ENCODE results near the gene SESN2.

SESN2 gene

DNA sequence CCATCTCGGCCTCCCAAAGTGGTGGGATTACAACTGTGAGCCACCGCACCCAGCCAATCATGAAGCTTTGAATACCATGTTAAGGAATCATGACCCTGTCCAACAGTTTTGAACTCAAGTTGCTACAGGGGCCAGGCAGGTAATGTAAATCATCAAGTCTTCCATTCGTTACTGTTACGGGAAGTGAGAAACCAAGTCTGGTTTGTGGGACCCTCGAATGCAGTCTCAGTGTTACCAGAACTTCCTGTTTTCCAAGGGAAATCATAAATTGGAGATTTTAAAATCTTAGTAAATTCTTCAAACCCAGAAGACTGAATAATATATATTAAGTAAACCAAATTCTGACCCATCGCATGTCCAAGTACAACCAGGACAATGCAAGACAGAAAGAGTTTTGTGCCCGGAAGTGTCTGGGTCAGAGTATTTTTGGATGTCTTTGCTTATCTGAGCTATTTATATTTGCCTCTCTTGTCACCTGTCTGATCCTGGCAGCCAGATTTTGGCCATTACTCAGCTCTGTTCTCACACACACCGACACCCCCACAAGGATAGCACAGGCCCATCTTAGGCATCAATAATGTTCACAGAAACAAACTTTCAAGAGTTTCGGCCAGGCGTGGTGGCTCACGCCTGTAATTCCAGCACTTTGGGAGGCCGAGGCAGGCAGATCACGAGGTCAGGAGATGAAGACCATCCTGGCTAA, 14.6 kb upstream of the SESN2 start:
- no peaks in the 10 kb centered on the region for H3K9me3 Mint-ChIP-seq
- peaks cover 36 to 48% of the 10 kb centered on the region in 2 donors for H3K4me1 Mint-ChIP-seq

DNA sequence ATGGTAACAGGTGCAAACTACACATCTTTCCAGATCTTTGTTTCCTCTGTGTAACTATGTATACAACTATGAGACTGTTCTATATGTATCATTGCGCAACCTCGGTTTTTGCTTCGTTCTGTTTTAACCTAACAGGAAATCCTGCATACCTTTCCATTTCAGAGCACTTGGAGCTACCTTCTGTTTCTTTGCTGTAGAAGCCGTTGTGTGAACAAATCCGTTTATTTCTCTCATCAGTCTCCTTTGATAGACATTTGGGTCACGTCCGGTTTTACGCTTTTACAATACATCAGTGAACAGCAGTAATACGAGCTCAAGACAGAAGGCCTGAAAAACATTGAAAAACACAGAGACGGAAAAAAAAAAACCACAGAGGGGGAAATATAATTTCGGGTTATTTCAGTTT, 12.9 kb upstream of the SESN2 start:
- Mint-ChIP-seq H3K4me3 (peak overlapping the region; percentile 96 to 97), H3K27me3 (no peaks in the 10 kb centered on the region), H3K4me1 (peaks cover 36 to 48% of the 10 kb centered on the region in 2 donors), H3K36me3 (no peaks in the 10 kb centered on the region), H3K27ac (peak overlapping the region; percentile 99), H3K9me3 (no peaks in the 10 kb centered on the region)
- peak in 1 of 2 donors; percentile 7 for ATAC-seq (replicated peaks)
- DNase-seq: peak; percentile 8

More for the DNA sequence above, 14.6 kb upstream of the SESN2 start:
- Mint-ChIP-seq H3K27ac (peak overlapping the region; percentile 80), H3K4me3 (peak overlapping the region; percentile 44 to 64), H3K36me3 (no peaks in the 10 kb centered on the region), H3K27me3 (no peaks in the 10 kb centered on the region)
- DNase-seq: no peak
- ATAC-seq (replicated peaks): no peak

DNA sequence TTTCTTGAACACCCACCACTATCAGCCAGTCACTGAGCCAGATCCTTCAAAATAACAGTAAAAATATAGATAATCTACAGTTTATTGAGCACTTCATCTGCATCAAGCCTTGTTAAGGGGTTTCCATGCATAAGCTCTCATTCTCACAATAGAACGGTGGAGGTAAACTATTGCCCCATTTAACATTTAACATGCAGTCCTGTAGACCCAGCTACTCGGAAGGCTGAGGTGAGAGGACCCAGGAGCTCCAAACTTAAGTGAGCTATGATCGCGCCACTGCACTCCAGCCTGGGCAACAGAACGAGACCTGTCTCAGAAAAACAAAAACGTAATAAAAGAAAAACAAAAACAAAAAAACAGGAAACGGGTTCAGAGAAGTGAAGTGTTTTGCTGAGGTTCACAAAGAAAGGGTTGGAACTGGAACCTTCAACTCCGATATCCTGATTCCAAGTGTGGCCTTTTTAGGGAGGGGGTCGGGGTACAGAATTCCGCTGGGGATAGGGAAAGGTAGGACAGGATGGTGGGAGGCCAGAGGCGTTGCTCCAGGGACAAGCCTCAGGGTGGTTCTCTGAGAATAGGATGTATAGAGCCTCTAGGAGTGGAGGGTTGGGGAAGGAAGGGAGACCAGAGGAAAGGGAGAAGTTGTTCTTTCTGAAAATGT, 11.6 kb upstream of the SESN2 start:
- Mint-ChIP-seq H3K36me3 (no peaks in the 10 kb centered on the region), H3K27ac (peak overlapping the region; percentile 99), H3K27me3 (no peaks in the 10 kb centered on the region), H3K9me3 (no peaks in the 10 kb centered on the region), H3K4me3 (peak overlapping the region; percentile 96 to 97), H3K4me1 (peaks cover 35 to 48% of the 10 kb centered on the region in 2 donors)
- ATAC-seq (replicated peaks) (no peak), DNase-seq (no peak)

DNA sequence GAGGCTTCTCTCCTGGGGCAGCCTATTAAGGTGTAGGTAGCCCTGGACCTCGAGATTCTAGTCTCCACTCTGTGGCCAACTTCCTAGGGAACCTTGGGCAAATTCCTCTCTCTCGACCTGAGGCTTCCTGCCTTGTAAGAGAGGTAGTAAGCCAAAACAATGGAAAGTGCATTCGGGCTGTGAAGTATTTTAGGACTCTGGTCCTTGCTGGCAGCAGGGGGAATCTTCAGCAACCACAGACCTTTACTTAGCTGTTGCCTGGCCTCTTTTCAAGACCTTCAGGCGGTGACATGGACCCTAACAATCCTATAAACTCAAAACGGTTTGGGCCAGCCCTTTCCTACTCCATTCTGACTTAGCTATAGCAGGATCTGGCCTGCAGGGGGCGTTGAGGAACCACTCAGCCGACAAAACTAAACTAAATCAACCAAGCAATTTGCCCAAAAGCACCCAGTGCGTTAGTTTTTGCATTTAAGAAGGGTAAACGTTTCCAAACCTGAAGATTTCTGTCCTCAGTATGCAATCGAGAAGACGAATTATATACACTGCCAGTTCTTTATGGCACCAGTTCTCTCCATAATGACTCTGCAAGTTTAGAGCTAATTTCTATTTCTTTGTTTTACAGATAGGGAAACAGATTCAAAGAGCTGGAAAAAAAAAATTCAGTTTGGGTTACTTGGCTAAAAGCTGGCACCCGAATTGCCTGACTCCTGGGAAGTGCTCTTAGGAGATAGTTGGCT, 10.9 kb upstream of the SESN2 start:
- H3K36me3 Mint-ChIP-seq: no peaks in the 10 kb centered on the region
- ATAC-seq (replicated peaks) (peak; percentile 21 to 27), DNase-seq (peak; percentile 61)
- peaks cover 32 to 47% of the 10 kb centered on the region in 2 donors for H3K4me1 Mint-ChIP-seq
- H3K27me3 Mint-ChIP-seq: no peaks in the 10 kb centered on the region
- H3K9me3 Mint-ChIP-seq: no peaks in the 10 kb centered on the region
- H3K4me3 Mint-ChIP-seq: peak overlapping the region; percentile 96 to 97
- H3K27ac Mint-ChIP-seq: peak overlapping the region; percentile 99

DNA sequence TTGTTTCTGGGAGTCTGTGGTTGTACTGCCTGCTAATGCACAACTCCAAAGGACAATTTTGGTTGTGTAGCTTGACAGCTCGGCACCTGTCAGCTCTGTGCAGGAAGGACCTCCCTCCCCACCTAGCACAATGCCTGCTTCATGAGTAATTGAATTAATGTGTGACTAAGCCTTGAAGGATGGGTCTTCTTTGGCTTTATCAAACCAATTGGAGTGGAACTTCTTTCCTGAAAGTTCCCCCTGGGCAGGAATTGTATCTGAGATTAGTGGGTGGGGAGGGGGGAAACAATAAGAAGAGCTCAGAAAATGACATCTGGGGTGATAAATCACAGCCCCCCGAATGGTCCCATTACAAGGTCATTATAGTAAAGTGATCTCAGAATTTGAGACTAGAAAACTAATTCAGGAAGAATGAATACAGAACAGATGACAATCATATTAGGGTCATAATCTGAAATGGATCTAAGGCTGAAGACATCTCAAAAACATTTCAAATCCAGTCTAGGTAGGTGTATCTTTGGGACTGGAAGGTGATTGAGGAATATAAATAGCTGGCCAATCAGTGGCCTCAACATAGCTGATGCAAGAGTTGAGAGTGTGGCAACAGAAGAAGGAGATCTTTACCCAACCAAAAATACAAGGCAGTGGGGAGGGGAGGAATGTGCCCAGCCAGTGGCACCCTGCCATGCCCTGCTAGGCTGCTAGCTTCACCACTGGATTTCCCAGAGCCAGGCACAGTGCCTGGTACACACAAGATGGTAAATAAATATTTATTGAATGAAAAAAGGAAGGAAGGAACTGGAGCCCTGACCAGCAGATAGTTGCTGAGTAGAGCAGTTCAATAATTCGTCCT, 10.1 kb upstream of the SESN2 start:
- peaks cover 27 to 39% of the 10 kb centered on the region in 2 donors for H3K4me1 Mint-ChIP-seq
- no peak for DNase-seq
- H3K36me3 Mint-ChIP-seq: no peaks in the 10 kb centered on the region
- no peak for ATAC-seq (replicated peaks)
- no peaks in the 10 kb centered on the region for H3K27me3 Mint-ChIP-seq
- H3K27ac Mint-ChIP-seq: no peak overlapping the region
- peak overlapping the region in 1 of 2 donors; percentile 96 for H3K4me3 Mint-ChIP-seq
- no peaks in the 10 kb centered on the region for H3K9me3 Mint-ChIP-seq

DNA sequence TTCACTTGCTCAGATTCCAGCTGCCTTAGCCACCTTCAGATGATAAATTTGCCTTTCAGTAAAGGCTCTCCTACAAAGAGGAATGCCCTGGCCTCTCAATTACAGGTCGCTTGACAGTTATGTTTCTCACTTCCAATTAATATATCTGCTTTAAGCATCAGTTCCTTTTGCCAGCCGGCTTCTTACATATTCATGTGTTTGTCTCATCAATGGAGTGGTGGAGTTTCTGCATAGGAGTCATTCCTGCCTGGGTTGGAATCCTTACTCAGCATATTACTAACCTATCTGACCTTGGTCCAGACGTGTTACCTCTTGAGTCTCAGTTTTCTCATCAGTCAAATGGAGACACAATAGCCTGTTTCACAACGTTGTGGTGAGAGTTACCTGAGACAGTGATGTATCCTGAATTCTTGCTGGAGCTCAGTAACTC, 9.4 kb upstream of the SESN2 start:
- no peaks in the 10 kb centered on the region for H3K9me3 Mint-ChIP-seq
- DNase-seq (no peak), ATAC-seq (replicated peaks) (no peak)
- no peak overlapping the region for H3K27ac Mint-ChIP-seq
- H3K4me1 Mint-ChIP-seq: peaks cover 26 to 33% of the 10 kb centered on the region in 2 donors
- H3K36me3 Mint-ChIP-seq: no peaks in the 10 kb centered on the region
- no peak overlapping the region for H3K4me3 Mint-ChIP-seq
- no peaks in the 10 kb centered on the region for H3K27me3 Mint-ChIP-seq

DNA sequence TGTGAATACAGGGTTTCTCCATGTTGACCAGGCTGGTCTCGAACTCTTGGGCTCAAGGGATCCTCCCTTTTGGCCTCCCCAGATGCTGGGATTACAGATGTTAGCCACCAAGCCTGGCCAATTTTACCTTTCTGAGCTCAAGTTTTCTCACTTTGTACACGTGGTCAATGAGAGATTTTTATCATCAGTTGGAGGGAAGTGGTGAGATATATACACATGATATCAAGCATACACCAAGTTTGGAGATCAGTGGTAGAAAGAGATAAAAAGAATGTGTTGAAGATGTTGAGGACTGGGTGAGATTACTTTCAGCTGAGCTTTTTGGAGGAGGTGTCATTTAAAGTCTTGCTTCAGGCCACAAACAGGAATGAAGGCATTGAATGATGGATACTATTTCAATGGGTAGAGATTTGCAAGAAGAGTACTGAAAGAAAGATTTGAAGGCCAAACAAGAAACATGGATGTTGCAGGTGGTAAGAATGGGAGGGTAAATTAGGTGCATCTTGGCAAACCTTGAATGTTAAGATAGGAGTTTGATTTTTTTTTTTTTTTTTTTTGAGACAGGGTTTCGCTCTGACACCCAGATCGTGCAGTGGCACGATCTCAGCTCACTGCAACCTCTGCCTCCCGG, 3.0 kb upstream of the SESN2 start:
- Mint-ChIP-seq H3K27ac (no peak overlapping the region), H3K4me3 (no peak overlapping the region), H3K9me3 (no peaks in the 10 kb centered on the region), H3K36me3 (no peaks in the 10 kb centered on the region), H3K4me1 (peaks cover 12 to 20% of the 10 kb centered on the region in 2 donors), H3K27me3 (peaks cover 0 to 5% of the 10 kb centered on the region in 2 donors)
- DNase-seq (no peak), ATAC-seq (replicated peaks) (no peak)

DNA sequence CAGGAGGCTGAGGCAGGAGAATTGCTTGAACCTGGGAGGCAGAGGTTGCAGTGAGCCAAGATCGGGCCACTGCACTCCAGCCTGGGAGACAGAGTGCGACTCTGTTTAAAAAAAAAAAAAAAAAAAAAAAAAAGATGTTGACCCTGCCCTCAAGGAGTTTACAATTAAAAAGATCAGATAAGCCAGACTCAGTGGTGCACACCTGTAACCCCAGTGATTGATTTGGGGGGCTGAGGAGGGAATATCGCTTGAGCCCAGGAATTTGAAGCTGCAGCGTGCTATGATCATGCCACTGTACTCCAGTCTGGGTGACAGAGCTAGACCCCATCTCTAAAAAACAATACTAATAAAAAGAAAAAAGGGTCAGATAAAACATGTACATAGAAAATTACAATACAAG, 1.6 kb upstream of the SESN2 start:
- Mint-ChIP-seq H3K36me3 (no peaks in the 10 kb centered on the region), H3K27ac (no peak overlapping the region), H3K9me3 (no peaks in the 10 kb centered on the region), H3K27me3 (peaks cover 0 to 5% of the 10 kb centered on the region in 2 donors), H3K4me1 (peaks cover 14 to 22% of the 10 kb centered on the region in 2 donors), H3K4me3 (no peak overlapping the region)
- ATAC-seq (replicated peaks): no peak
- DNase-seq: no peak

DNA sequence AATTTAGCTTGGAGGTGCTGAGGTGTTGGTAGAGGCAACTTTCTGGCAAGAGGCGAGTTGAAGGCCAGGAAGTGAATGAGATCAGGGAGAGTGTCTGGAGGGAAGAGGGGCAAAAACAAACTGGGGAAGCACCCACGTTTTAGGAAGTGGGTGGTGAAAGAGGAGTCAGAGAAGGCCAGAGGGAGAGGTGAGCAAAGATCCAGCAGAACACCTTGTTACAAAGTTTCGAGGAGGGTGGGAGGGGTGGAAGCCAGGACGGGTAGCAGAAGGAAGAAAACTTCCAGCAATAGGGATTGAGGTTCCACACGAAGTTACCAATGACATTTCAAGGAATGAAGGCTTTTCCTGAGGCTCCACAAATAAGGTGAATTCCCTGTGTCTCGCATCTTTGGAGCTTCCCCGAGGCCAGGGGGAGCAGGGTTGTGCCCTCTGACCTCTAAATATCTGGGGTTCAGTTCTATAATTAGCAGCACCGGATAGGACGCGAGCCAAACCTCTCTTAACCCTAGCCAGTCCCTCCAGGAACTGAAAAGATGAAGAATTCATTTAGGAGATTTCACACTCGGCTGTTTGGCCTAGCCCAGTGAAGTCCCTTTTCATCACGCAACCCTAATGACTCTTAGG, 578 bp upstream of the SESN2 start:
- peak overlapping the region; percentile 82 to 92 for H3K4me3 Mint-ChIP-seq
- peaks cover 0 to 5% of the 10 kb centered on the region in 2 donors for H3K27me3 Mint-ChIP-seq
- peaks cover 17 to 22% of the 10 kb centered on the region in 2 donors for H3K4me1 Mint-ChIP-seq
- DNase-seq: no peak
- no peaks in the 10 kb centered on the region for H3K36me3 Mint-ChIP-seq
- H3K9me3 Mint-ChIP-seq: no peaks in the 10 kb centered on the region
- no peak for ATAC-seq (replicated peaks)
- H3K27ac Mint-ChIP-seq: peak overlapping the region; percentile 32

DNA sequence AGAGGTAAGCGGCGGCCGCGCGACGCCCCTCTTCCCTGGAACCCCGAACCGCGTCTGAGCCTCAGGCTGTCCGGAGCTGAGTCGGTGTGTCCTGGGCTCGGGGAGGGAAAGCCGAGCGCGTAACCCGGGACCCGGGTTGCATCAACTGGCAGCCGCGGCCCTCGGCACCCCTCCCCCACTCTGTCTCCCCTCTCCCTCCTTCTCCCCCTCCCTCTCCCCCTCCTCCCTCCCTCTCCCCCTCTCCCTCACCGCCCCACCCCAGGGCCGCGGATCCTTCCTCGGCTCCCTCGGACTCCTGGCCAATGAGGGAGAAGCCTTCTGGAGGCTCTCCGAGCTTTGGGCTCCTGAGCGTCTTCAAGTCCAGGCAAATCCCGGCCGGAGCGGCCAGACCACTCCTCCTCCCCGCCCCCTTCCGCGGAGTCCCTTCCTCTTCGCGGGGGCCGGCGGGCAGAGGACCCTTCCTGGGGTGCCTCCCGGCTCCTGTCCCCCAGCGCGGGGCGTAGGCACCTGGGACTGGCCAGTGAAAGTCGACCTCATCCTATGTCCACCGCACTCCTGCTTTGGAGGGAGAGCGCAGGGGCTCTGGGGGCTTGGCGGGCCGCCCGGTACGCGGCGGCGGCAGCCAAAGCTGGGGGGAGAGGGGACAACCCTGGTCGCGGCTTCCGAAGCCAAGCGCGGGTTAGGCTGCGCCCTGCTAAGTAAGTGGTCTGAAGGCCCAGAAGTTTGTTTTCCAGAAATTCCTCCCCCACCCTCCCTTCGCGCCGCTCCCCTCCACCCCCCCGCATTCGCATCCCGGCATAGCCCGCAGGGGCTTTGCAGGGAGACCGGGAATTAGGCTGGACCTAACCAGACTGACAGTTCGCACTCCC, 850 bp downstream of the SESN2 start:
- Mint-ChIP-seq H3K9me3 (no peaks in the 10 kb centered on the region), H3K27me3 (peaks cover 0 to 5% of the 10 kb centered on the region in 2 donors), H3K27ac (peak overlapping the region; percentile 84), H3K4me1 (peaks cover 17 to 22% of the 10 kb centered on the region in 2 donors), H3K36me3 (no peaks in the 10 kb centered on the region), H3K4me3 (peak overlapping the region; percentile 82 to 92)
- DNase-seq: no peak
- no peak for ATAC-seq (replicated peaks)

DNA sequence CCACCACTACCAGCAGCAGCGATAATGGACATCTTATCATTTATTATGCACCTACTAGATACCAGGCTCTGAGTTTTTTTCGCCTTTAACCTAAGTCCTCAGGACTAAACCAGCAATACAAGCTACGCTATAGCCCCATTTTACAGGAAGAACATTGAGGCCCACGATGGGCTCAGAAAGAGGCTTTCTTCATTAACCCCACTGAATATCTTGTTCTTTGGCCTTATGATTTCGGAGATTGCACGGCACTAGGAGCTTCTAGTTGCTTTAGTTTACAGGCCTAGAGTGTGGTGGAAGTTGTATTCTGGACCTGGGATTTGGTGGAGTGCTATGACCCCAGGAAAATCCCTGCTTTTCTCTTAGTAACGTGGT, 1.5 kb downstream of the SESN2 start:
- ATAC-seq (replicated peaks) (no peak), DNase-seq (no peak)
- H3K4me3 Mint-ChIP-seq: peak overlapping the region; percentile 68 to 92
- no peaks in the 10 kb centered on the region for H3K9me3 Mint-ChIP-seq
- no peaks in the 10 kb centered on the region for H3K36me3 Mint-ChIP-seq
- peaks cover 0 to 5% of the 10 kb centered on the region in 2 donors for H3K27me3 Mint-ChIP-seq
- H3K27ac Mint-ChIP-seq: peak overlapping the region; percentile 20
- peaks cover 20 to 22% of the 10 kb centered on the region in 2 donors for H3K4me1 Mint-ChIP-seq

DNA sequence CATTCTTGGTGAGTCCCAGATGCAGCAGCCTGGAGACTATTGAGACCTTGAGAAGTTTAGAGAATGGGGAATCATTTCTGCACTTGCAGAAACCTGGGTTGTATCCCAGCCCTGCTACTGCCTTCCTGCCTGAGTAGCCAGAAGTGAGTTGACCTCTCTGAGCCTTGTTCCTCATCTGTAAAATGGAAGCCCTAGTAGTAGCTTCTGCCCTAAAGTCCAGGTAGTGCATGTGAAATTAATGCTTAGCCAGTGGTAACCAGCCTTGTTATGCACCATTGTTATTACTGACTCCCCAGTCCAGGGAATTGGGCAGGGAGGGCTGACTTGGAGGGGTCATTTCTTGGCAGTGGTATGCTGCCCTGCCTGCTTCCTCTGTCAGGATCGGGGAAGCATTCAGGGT, 5.6 kb downstream of the SESN2 start:
- Mint-ChIP-seq H3K4me1 (peaks cover 15% of the 10 kb centered on the region in 2 donors), H3K27ac (no peak overlapping the region), H3K36me3 (peaks cover 0 to 2% of the 10 kb centered on the region in 2 donors), H3K27me3 (no peaks in the 10 kb centered on the region), H3K9me3 (no peaks in the 10 kb centered on the region), H3K4me3 (no peak overlapping the region)
- no peak for DNase-seq
- ATAC-seq (replicated peaks): no peak
